Measurements from ENCODE around the gene ZCCHC3. TPM values are rescaled to one million over a fixed set of nuclear protein-coding genes. Genes with fewer than 3 reads are reported as not detected.

The ZCCHC3 gene
- total and polyA plus RNA-seq, 2 donors (not counting 3 experiments of a cell fraction or from before 2014, with no cell fraction given) = 14.8 to 22.0 TPM

DNA sequence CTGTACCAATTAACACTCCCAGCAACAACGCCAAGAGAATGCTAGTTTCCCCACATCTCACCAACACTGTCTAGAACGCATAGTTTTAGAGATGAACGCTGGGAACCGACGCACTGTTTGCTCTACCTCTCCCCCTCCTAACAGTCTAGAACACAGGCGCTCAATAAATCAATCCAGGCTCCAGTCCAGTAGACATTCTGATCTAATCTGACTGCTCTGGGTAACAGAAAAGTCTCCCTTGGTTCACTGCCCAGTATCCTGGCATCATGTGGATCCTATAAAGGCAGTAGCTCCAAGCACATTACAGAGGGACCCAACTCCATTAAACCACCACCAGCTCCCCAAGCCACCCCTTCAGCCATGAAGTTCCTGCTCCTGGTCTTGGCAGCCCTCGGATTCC, 40.0 kb upstream of the ZCCHC3 start, which contains the start of gene DEFB132:
TSS of gene DEFB132 (plus strand) at position 306 of the 400 bp plus-strand sequence. CDS start at position 361, 55 bp downstream.
- BruUV-seq (replicated peaks) = no TSS peak
- Histone ChIP-seq H3K4me3 (replicated peaks in 1 of 3; ENCODE audit: insufficient read depth in 1 of 3, low read depth in 1 of 3, low read length in 3 of 3) (no peak within 1 kb of the TSS), H3K4me1 (ENCODE audit: control insufficient read depth, extremely low read depth, insufficient read depth, low read length) (no peaks in the 10 kb centered on the region), H3K4me2 (ENCODE audit: insufficient read depth, low read length) (no peak within 1 kb of the TSS), H2AFZ (ENCODE audit: low read depth, low read length) (no peak within 1 kb of the TSS), H3K9me1 (replicated peaks; ENCODE audit: control insufficient read depth, extremely low read depth, insufficient read depth, low read length) (no peaks in the 10 kb centered on the region), H3K9me3 (replicated peaks; ENCODE audit: control insufficient read depth, insufficient read depth, low read length) (no peaks in the 10 kb centered on the region), H3K36me3 (ENCODE audit: control insufficient read depth in 2 of 2, extremely low read depth in 1 of 2, insufficient read depth in 2 of 2, low read length in 2 of 2) (no peaks in the 10 kb centered on the region), H4K20me1 (replicated peaks; ENCODE audit: control insufficient read depth, extremely low read depth, insufficient read depth, low read length) (no peaks in the 10 kb centered on the region), H3K79me2 (ENCODE audit: control insufficient read depth, insufficient read depth, low read length) (no peaks in the 10 kb centered on the region), H3K27me3 (ENCODE audit: control insufficient read depth in 2 of 2, insufficient read depth in 2 of 2, low read length in 2 of 2) (peaks cover 10 to 22% of the 10 kb centered on the region in 2 experiments), H3K27ac (ENCODE audit: insufficient read depth, low read depth, low read length) (no peak within 1 kb of the TSS), H3K9ac (replicated peaks; ENCODE audit: extremely low read depth, insufficient read depth, low read length) (no peak within 1 kb of the TSS)
- CTCF ChIA-PET = interaction anchor here (0.5 to 3.5 kb wide), 4 partner anchors 9 to 900 kb away, joined by 3 to 47 read pairs (median 3); no protein-coding TSS in a partner anchor
- POLR2A ChIA-PET = no interaction called here
- dilution Hi-C loops (cut with MboI; ENCODE audit: extremely low pct_ligation_motif_present, low sequenced_read_pairs) = no loop called here
- no peak for DNase-seq (ENCODE audit: low read depth, low spot score)
- intact Hi-C loops (cut with micrococcal nuclease) = no loop called here
- TF ChIP-seq MYC (IDR thresholded peaks at IDR 0.05; ENCODE audit: low read depth, low read length) (no peak), POLR2A (IDR thresholded peaks at IDR 0.05; ENCODE audit: low read depth, low read length) (no peak), EZH2 (IDR thresholded peaks at IDR 0.05; ENCODE audit: borderline replicate concordance, low read depth, low read length, severe bottlenecking) (no peak), JUN (IDR thresholded peaks at IDR 0.05; ENCODE audit: borderline replicate concordance, insufficient read depth, insufficient read length, low read depth) (no peak), POLR2AphosphoS5 (IDR thresholded peaks at IDR 0.05; ENCODE audit: insufficient read depth, low read depth, low read length) (no peak)
- TF ChIP-seq, protein P1, sequence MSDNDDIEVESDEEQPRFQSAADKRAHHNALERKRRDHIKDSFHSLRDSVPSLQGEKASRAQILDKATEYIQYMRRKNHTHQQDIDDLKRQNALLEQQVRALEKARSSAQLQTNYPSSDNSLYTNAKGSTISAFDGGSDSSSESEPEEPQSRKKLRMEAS (IDR thresholded peaks at IDR 0.05; ENCODE audit: insufficient read depth, insufficient read length) = no peak
- no peak for FAIRE-seq

DNA sequence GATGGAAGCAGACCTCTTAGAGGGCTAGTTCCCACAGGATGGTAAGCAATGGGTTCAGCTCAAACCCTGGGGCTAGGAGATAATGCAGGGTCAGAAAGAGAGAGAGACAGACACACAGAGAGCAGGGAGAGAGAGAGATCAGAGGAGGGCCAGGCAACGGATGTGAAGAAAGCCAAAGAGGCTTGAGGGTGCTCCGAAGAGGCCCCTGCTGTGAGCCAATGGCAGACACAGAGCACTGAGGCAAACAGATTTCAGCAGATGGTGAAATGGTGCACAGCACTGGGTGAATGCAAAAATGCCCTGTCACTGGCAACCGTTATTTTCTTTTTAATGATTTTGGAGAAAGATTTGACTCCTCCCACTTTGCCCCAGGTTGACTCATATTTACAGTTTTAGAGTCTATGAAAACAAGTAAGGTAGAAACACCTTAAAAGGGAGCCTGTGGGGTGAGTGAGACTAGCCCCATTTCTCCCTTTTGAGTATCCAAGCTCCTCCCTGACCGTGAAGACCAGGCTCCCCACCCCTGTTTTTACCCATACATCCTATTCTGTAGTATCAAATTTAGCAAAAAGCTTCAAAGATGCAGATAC, 39.0 kb upstream of the ZCCHC3 start:
- H3K79me2 ChIP-seq (ENCODE audit: control insufficient read depth, insufficient read depth, low read length) = no peaks in the 10 kb centered on the region
- no peak overlapping the region for H3K4me3 ChIP-seq (replicated peaks in 1 of 3; ENCODE audit: insufficient read depth in 1 of 3, low read depth in 1 of 3, low read length in 3 of 3)
- POLR2A ChIA-PET = no interaction called here
- no peaks in the 10 kb centered on the region for H3K9me3 ChIP-seq (replicated peaks; ENCODE audit: control insufficient read depth, insufficient read depth, low read length)
- dilution Hi-C loops (cut with MboI; ENCODE audit: extremely low pct_ligation_motif_present, low sequenced_read_pairs) (no loop called here), intact Hi-C loops (cut with micrococcal nuclease) (no loop called here)
- no peaks in the 10 kb centered on the region for H4K20me1 ChIP-seq (replicated peaks; ENCODE audit: control insufficient read depth, extremely low read depth, insufficient read depth, low read length)
- TF ChIP-seq GATA2 (IDR thresholded peaks at IDR 0.05; ENCODE audit: insufficient read depth, insufficient read length, low read depth, low read length) (no peak), MYC (IDR thresholded peaks at IDR 0.05; ENCODE audit: low read depth, low read length) (no peak), CTCF (IDR thresholded peaks at IDR 0.05; ENCODE audit: extremely low read depth in 1 of 2, insufficient read depth in 1 of 2, low read depth in 1 of 2, low read length in 2 of 2) (no peak), POLR2AphosphoS5 (IDR thresholded peaks at IDR 0.05; ENCODE audit: insufficient read depth, low read depth, low read length) (no peak), POLR2A (IDR thresholded peaks at IDR 0.05; ENCODE audit: low read depth, low read length) (no peak), JUN (IDR thresholded peaks at IDR 0.05; ENCODE audit: borderline replicate concordance, insufficient read depth, insufficient read length, low read depth) (no peak), FOS (IDR thresholded peaks at IDR 0.05; ENCODE audit: borderline replicate concordance, insufficient read depth, low read length) (no peak), EZH2 (IDR thresholded peaks at IDR 0.05; ENCODE audit: borderline replicate concordance, low read depth, low read length, severe bottlenecking) (no peak)
- TF ChIP-seq, protein P1 (IDR thresholded peaks at IDR 0.05; ENCODE audit: insufficient read depth, insufficient read length) = no peak
- H2AFZ ChIP-seq (ENCODE audit: low read depth, low read length) = no peak overlapping the region
- no TSS peak for BruUV-seq (replicated peaks)
- no peak overlapping the region for H3K27ac ChIP-seq (ENCODE audit: insufficient read depth, low read depth, low read length)
- H3K9me1 ChIP-seq (replicated peaks; ENCODE audit: control insufficient read depth, extremely low read depth, insufficient read depth, low read length) = no peaks in the 10 kb centered on the region
- H3K4me1 ChIP-seq (ENCODE audit: control insufficient read depth, extremely low read depth, insufficient read depth, low read length) = no peaks in the 10 kb centered on the region
- peaks cover 12 to 22% of the 10 kb centered on the region in 2 experiments for H3K27me3 ChIP-seq (ENCODE audit: control insufficient read depth in 2 of 2, insufficient read depth in 2 of 2, low read length in 2 of 2)
- FAIRE-seq = no peak
- CTCF ChIA-PET = interaction anchor here (0.7 to 3.5 kb wide), 6 partner anchors 8 to 72 kb away, joined by 3 to 47 read pairs (median 4); partner anchors contain the start of gene SOX12
- no peaks in the 10 kb centered on the region for H3K36me3 ChIP-seq (ENCODE audit: control insufficient read depth in 2 of 2, extremely low read depth in 1 of 2, insufficient read depth in 2 of 2, low read length in 2 of 2)
- H3K9ac ChIP-seq (replicated peaks; ENCODE audit: extremely low read depth, insufficient read depth, low read length) = no peak overlapping the region
- DNase-seq (ENCODE audit: low read depth, low spot score) = no peak
- H3K4me2 ChIP-seq (ENCODE audit: insufficient read depth, low read length) = no peak overlapping the region

Data from endothelial cell of umbilical vein (primary cell).